Measurements from ENCODE around the gene PRKCA. TPM values are rescaled to one million over a fixed set of nuclear protein-coding genes. Genes with fewer than 3 reads are reported as not detected.
A peak's percentile ranks its signal among the peaks of the same experiment; 100 is the strongest.

PRKCA gene
- total and polyA plus RNA-seq, 2 donors from 2014 or later = 8.0 to 50.8 TPM

DNA sequence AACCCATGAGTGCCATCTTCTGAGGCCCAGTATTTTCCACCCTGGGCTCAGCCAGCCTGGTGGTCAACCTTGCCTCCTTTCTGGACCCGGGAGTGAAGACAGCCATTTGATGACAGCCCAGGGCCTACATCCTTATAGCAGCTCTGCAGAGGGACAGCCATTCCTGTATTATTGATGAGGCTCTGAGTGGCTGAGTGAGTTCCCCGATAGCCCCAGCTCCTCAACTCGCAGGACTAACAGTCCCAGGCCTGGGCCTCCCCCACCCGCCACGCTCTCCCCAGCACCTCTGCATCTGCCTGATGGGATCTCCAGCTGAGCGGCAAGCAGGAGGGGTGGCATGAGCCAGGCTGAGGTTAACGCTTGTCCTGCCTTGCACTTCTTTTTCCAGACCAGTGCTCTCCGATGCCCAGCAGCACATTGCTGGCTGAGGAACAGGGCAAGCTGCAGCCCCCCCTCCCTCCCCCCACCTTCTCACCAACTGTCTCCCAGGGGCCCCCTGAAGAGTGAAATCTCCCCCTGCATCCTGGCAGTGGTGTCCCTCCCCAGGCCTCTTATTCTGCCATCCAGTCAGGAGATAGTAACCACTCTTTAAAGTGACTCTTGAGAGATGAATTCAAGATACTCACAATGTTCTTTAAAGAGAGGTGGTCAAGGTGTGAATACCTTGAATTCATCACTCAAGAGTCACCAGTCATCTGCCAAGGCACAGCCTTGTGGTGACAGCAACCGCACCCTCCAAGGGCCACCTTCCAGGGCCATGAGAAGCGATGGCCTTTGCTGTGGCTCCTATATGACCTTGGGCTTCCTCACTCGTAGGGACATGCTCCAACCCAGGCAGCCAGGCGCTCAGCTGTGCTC is 556.0 kb downstream of the PRKCA start:
- no peaks in the 10 kb centered on the region for H3K4me1 ChIP-seq (ENCODE audit: control insufficient read depth in 2 of 3, insufficient read depth in 2 of 3, low read depth in 1 of 3, low read length in 3 of 3)
- H3K36me3 ChIP-seq (ENCODE audit: control insufficient read depth in 2 of 3, insufficient read depth in 3 of 3, low read length in 3 of 3) = no peaks in the 10 kb centered on the region
- H3K4me3 ChIP-seq (ENCODE audit: low read length in 3 of 3) = no peak overlapping the region
- H3K27ac ChIP-seq (ENCODE audit: low read depth in 2 of 2, low read length in 2 of 2) = no peak overlapping the region
- DNase-seq (peak in 1 of 5 donors; percentile 43), FAIRE-seq (no peak)
- H3K27me3 ChIP-seq (ENCODE audit: control insufficient read depth, insufficient read depth, low read length) = no peaks in the 10 kb centered on the region
- intact Hi-C loops (cut with DNase I) = no loop called here
- TF ChIP-seq, protein P1, sequence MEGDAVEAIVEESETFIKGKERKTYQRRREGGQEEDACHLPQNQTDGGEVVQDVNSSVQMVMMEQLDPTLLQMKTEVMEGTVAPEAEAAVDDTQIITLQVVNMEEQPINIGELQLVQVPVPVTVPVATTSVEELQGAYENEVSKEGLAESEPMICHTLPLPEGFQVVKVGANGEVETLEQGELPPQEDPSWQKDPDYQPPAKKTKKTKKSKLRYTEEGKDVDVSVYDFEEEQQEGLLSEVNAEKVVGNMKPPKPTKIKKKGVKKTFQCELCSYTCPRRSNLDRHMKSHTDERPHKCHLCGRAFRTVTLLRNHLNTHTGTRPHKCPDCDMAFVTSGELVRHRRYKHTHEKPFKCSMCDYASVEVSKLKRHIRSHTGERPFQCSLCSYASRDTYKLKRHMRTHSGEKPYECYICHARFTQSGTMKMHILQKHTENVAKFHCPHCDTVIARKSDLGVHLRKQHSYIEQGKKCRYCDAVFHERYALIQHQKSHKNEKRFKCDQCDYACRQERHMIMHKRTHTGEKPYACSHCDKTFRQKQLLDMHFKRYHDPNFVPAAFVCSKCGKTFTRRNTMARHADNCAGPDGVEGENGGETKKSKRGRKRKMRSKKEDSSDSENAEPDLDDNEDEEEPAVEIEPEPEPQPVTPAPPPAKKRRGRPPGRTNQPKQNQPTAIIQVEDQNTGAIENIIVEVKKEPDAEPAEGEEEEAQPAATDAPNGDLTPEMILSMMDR (IDR thresholded peaks at IDR 0.05; ENCODE audit: borderline replicate concordance, extremely low read depth, insufficient read depth) = no peak
- no peak overlapping the region for H3K9ac ChIP-seq (ENCODE audit: low read length in 3 of 3)
- H3K9me3 ChIP-seq (ENCODE audit: control insufficient read depth in 2 of 3, insufficient read depth in 1 of 3, low read length in 3 of 3) = peaks cover 0 to 6% (median 3%) of the 10 kb centered on the region in 3 donors

DNA sequence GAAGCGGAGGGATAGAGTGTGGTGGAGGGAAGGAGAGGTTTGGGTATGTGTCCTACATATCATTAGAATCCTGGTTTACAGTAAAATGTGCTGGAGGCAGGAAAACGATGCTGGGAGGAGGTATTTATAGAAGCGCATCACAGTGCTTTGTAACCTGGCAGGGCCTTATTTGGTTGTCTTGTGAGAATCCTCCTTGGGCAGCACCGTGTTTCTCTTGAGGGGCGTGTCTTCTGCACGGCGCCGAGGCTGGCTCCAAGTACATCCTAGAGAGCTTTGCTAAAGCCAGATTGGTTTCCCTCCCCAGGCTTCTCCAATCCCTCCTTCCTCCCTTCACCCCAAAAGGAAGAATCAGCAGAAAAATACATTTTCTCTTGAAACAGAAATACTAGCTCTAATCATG is 556.9 kb downstream of the PRKCA start:
- TF ChIP-seq, protein P1 (IDR thresholded peaks at IDR 0.05; ENCODE audit: borderline replicate concordance, extremely low read depth, insufficient read depth) = no peak
- no peaks in the 10 kb centered on the region for H3K4me1 ChIP-seq (ENCODE audit: control insufficient read depth in 2 of 3, insufficient read depth in 2 of 3, low read depth in 1 of 3, low read length in 3 of 3)
- H3K4me3 ChIP-seq (ENCODE audit: low read length in 3 of 3) = no peak overlapping the region
- FAIRE-seq = no peak
- no peaks in the 10 kb centered on the region for H3K36me3 ChIP-seq (ENCODE audit: control insufficient read depth in 2 of 3, insufficient read depth in 3 of 3, low read length in 3 of 3)
- intact Hi-C loops (cut with DNase I) = no loop called here
- H3K27ac ChIP-seq (ENCODE audit: low read depth in 2 of 2, low read length in 2 of 2) = no peak overlapping the region
- H3K9me3 ChIP-seq (ENCODE audit: control insufficient read depth in 2 of 3, insufficient read depth in 1 of 3, low read length in 3 of 3) = peaks cover 0 to 12% (median 3%) of the 10 kb centered on the region in 3 donors
- no peak overlapping the region for H3K9ac ChIP-seq (ENCODE audit: low read length in 3 of 3)
- DNase-seq = no peak
- H3K27me3 ChIP-seq (ENCODE audit: control insufficient read depth, insufficient read depth, low read length) = no peaks in the 10 kb centered on the region

DNA sequence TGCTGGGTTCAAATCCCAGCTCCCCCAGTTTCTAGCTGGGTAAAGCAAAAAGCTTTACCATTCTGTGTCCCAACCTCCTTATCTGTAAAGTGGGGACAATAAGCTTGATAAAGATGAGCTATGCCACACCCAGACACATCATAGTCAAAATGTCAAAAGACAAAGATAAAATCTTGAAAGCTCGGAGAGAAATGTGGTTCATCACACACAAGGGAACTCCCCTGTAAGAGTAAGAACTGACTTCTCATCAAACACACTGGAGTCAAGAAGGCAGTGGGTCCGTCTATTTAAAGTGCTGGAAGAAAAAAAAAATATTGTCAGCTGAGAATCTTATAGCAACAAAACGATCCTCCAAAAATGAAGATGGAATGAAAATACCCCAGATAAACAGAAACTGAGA is 557.8 kb downstream of the PRKCA start:
- no peak overlapping the region for H3K9ac ChIP-seq (ENCODE audit: low read length in 3 of 3)
- H3K9me3 ChIP-seq (ENCODE audit: control insufficient read depth in 2 of 3, insufficient read depth in 1 of 3, low read length in 3 of 3) = peaks cover 0 to 6% (median 0%) of the 10 kb centered on the region in 3 donors
- H3K4me3 ChIP-seq (ENCODE audit: low read length in 3 of 3) = no peak overlapping the region
- no peak for DNase-seq
- H3K27ac ChIP-seq (ENCODE audit: low read depth in 2 of 2, low read length in 2 of 2) = no peak overlapping the region
- intact Hi-C loops (cut with DNase I) = no loop called here
- H3K36me3 ChIP-seq (ENCODE audit: control insufficient read depth in 2 of 3, insufficient read depth in 3 of 3, low read length in 3 of 3) = no peaks in the 10 kb centered on the region
- H3K27me3 ChIP-seq (ENCODE audit: control insufficient read depth, insufficient read depth, low read length) = no peaks in the 10 kb centered on the region
- H3K4me1 ChIP-seq (ENCODE audit: control insufficient read depth in 2 of 3, insufficient read depth in 2 of 3, low read depth in 1 of 3, low read length in 3 of 3) = no peaks in the 10 kb centered on the region
- no peak for FAIRE-seq
- TF ChIP-seq, protein P1 (IDR thresholded peaks at IDR 0.05; ENCODE audit: borderline replicate concordance, extremely low read depth, insufficient read depth) = no peak

Small RNA genes lying within 50 kb of the gene (microRNA-seq; reads per million reads assigned to microRNA genes)
- gene MIR634 = not detected

Other genes with a start within 250 kb of the PRKCA start
- gene CEP112, start 110.5 kb upstream of the PRKCA start, total RNA-seq = 27.4 TPM
- 17.0 TPM for gene CEP112, start 110.5 kb upstream of the PRKCA start, polyA plus RNA-seq (ENCODE audit: insufficient read depth, low read depth, low replicate concordance)
- not detected for gene APOH, start 73.2 kb upstream of the PRKCA start, total RNA-seq
- gene APOH, start 73.2 kb upstream of the PRKCA start, polyA plus RNA-seq (ENCODE audit: insufficient read depth, low read depth, low replicate concordance) = 13.5 TPM